ENCODE data around the gene BAIAP3. TPM values are rescaled to one million over a fixed set of nuclear protein-coding genes. Genes with fewer than 3 reads are reported as not detected.

Gene BAIAP3
- total and polyA plus RNA-seq, 2 of the 4 experiments (the other 2 are of a cell fraction), result 0.36 to 0.65 TPM

- Histone ChIP-seq H2BK120ac (ENCODE audit: low read depth, low read length) (no peak overlapping the region), H3K36me3 (ENCODE audit: control insufficient read depth, insufficient read depth, low read length) (peaks cover 73% of the 10 kb centered on the region), H2AK9ac (replicated peaks; ENCODE audit: low read depth, low read length, poor library complexity) (no peak overlapping the region), H3K9me3 (ENCODE audit: control insufficient read depth, insufficient read depth, low read length) (no peaks in the 10 kb centered on the region), H4K8ac (ENCODE audit: low read depth in 2 of 2, low read length in 2 of 2) (no peak overlapping the region), H3K4me3 (ENCODE audit: insufficient read depth, low read depth, low read length) (no peak overlapping the region), H2BK20ac (ENCODE audit: low read depth, low read length) (no peak overlapping the region), H2AFZ (replicated peaks; ENCODE audit: low read length, poor library complexity) (no peak overlapping the region), H4K5ac (ENCODE audit: low read depth, low read length) (no peak overlapping the region), H3K56ac (ENCODE audit: extremely low read depth, insufficient read depth, low read length) (no peak overlapping the region), H3K18ac (ENCODE audit: low read depth, low read length) (no peak overlapping the region), H4K91ac (ENCODE audit: insufficient read depth, low read depth, low read length) (no peak overlapping the region), H4K20me1 (ENCODE audit: insufficient read depth, low read length) (peaks cover 98% of the 10 kb centered on the region), H3K4me1 (ENCODE audit: control insufficient read depth, insufficient read depth, low read length) (peaks cover 15% of the 10 kb centered on the region), H3K9ac (ENCODE audit: low read depth, low read length) (no peak overlapping the region), H2AK5ac (ENCODE audit: low read depth, low read length) (no peak overlapping the region), H2BK5ac (ENCODE audit: low read depth, low read length, poor library complexity, severe bottlenecking) (no peak overlapping the region), H3K23ac (ENCODE audit: low read depth, low read length) (no peak overlapping the region), H3K27me3 (ENCODE audit: control insufficient read depth, insufficient read depth, low read length) (no peaks in the 10 kb centered on the region), H3K4ac (ENCODE audit: low read depth, low read length) (no peak overlapping the region), H2BK15ac (ENCODE audit: low read depth, low read length) (no peak overlapping the region), H3K14ac (replicated peaks; ENCODE audit: low read depth, low read length) (no peak overlapping the region), H3K4me2 (ENCODE audit: low read depth, low read length) (no peak overlapping the region), H3K9me1 (ENCODE audit: insufficient read depth, low read length) (peaks cover 6% of the 10 kb centered on the region), H3K79me1 (ENCODE audit: low read depth in 1 of 2, low read length in 2 of 2) (peaks cover 10 to 52% of the 10 kb centered on the region in 2 experiments), H3K27ac (ENCODE audit: insufficient read depth, low read length) (no peak overlapping the region)
- TF ChIP-seq CTCF (conservative IDR thresholded peaks at IDR 0.05; ENCODE audit: low read depth, low read length), result no peak
- TF ChIP-seq SMC3 (IDR thresholded peaks at IDR 0.05; ENCODE audit: low read depth, low read length), result no peak
- TF ChIP-seq RAD21 (IDR thresholded peaks at IDR 0.05; ENCODE audit: low read length), result no peak
- no peak for TF ChIP-seq RCOR1 (IDR thresholded peaks at IDR 0.05; ENCODE audit: insufficient replicate concordance, low read length)
- TF ChIP-seq CEBPB (IDR thresholded peaks at IDR 0.05; ENCODE audit: low read depth, low read length), result no peak
- TF ChIP-seq RFX5 (IDR thresholded peaks at IDR 0.05; ENCODE audit: low read depth, low read length), result no peak
- no peak for TF ChIP-seq MAFK (IDR thresholded peaks at IDR 0.05; ENCODE audit: low read depth, low read length)
- TF ChIP-seq FOS (IDR thresholded peaks at IDR 0.05; ENCODE audit: low read depth, low read length), result no peak
- no peak for TF ChIP-seq MXI1 (IDR thresholded peaks at IDR 0.05; ENCODE audit: borderline replicate concordance, low read depth, low read length)
- no peak for TF ChIP-seq NFE2L2 (IDR thresholded peaks at IDR 0.05; ENCODE audit: low read depth, low read length)
- no peak for TF ChIP-seq BHLHE40 (IDR thresholded peaks at IDR 0.05; ENCODE audit: low read depth, low read length)
- no peak for TF ChIP-seq USF2 (IDR thresholded peaks at IDR 0.05; ENCODE audit: low read depth, low read length)
- TF ChIP-seq CHD1 (IDR thresholded peaks at IDR 0.05; ENCODE audit: low read depth, low read length), result no peak
- no peak for TF ChIP-seq POLR2A (IDR thresholded peaks at IDR 0.05; ENCODE audit: low read depth, low read length)
- DNase-seq (no peak), ATAC-seq (ENCODE audit: low read depth) (no peak)
- dilution Hi-C loops (cut with HindIII; ENCODE audit: low sequenced_read_pairs, unreplicated experiment), result no loop called here
- 98% methylated on average over 14 of the region's 46 CpGs; no CpG with 5 or more reads in 1 of the 2 experiments for WGBS, 2 experiments (ENCODE audit: extremely low coverage in 2 of 2, insufficient read length in 1 of 2)
- BruUV-seq (replicated peaks), result no TSS peak
- intact Hi-C loops (cut with micrococcal nuclease), result no loop called here
- POLR2A ChIA-PET (ENCODE audit: unreplicated experiment), result no interaction called here
- CTCF ChIA-PET, result no interaction called here
- in situ Hi-C loops (cut with MboI; ENCODE audit: low sequenced_read_pairs), result no loop called here
Measured at GRCh38 chr16:1315081-1316032, 18.1 kb upstream of the BAIAP3 start.

Measured in IMR-90 (cell line).